ENCODE data around the gene EPHB1.
A peak's percentile ranks its signal among the peaks of the same experiment; 100 is the strongest.
"Not testable (repeated sequence)": the region's sequence is repeated elsewhere in the genome, so short reads cannot be mapped to it uniquely, and the experiment has no call there.

EPHB1 gene

GRCh38 chr3:135097276-135097946 is 302.4 kb downstream of the EPHB1 start:
- DNase-seq, result no peak

DNA sequence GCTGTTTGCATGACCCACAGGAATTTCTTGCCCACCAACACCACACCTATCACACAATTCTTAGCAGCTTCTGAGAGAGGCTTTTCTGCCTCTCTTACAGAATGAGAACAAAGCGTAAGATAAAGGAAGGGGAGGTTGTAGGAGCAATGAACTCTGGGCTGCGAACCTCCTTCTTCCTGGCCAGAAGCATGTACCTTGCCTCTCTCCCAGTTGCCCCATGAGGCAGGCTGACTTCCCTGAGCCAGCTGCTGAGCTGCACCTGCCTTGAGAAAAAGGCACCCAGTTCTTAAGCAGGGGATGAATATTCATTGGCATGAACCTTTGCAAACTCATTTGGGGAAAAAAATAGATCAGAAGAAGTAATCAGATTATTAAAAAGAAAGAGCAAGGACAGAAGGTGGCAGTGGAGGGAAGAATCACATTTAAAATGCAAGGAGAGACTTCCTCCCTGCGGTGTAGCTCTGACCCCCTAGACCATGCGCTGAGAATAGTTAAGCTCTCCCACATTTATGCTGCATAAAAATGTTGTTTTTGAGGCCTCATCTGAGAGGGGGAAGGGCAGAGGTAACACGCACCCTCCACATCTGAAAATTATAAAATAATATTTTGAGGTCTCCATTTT is 304.8 kb downstream of the EPHB1 start:
- no peak for DNase-seq

DNA sequence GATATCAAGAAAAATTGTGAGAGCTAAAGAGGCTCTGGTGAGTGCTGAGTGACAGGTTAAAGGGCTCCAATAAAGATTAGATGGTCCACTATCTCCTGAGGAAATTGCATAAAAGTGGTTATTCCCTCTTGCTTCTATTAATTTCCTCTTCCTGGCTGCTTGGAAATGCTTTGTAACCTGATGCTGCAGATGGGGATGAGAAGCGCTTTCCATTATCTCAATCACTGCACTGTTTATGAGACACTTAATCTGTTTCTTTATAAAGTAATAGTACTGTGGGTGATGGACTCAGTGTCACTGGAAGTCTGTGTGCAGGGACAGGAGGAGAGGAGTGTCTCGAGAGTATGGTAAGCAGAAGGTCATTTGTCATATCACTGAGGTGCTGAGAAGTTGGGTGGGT is 305.3 kb downstream of the EPHB1 start:
- peak; percentile 63 for DNase-seq

DNA sequence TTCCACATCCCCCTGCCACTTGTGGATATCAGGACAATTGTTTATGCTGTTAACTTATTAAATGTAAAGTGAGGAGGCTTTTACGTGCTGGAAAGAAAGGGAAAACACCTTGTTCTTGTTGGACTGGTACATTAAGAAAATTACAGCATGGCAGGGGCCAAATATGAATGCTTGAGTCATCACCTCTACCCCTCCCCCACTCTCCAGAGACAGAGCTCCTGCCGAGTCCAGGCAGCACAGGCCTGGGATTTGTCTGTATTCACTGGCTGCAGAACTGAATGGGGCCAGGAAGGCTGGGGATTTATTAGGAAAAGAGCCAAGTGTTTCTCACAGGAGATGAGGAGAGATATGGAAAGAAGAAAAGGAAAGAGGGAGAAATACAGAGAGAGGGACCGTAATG is 308.9 kb downstream of the EPHB1 start:
- no peak for DNase-seq

GRCh38 chr3:135106445-135106844 is 311.4 kb downstream of the EPHB1 start:
- DNase-seq, result no peak

DNA sequence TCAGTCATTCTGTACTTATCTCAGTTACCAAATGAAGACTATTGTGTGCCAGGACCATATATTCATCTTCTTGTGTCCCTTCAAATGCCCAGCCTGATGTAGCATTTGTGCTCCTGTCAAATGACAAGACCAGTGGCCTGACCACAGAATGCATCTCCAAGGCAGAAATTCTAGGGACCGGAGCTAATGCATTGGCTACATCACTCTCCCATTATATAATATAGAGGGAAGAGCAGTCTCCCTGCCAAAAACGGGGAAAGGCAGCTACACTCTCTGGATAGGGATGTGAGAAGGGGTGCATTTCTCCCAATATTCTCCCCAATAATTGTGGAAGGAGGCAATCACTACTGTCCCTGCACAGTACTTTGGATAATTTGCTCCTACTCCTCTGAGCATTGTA is 312.0 kb downstream of the EPHB1 start:
- DNase-seq, result no peak

DNA sequence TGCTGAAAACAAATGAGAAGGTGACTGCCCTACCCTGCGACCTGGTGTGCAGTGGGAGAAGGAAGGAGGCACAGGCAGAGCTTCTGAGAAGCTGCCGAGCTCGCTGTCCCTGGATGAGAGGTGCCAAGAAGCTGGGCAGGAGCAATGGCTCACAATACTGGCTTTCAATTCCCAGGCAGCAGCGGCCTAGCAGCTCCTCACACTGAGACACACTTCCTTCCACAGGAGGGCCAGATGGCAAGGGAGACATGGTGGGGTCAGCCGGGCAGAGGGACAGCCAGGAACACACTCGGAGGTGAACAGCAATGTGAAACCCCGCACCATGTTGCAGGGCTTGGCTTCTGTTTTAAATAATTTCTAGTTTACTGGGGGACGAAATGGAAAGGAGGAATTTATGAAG is 314.6 kb downstream of the EPHB1 start:
- DNase-seq, result no peak

- DNase-seq, result not testable (repeated sequence)
These were observed 319.5 kb downstream of the EPHB1 start for GRCh38 chr3:135114551-135114950.

DNA sequence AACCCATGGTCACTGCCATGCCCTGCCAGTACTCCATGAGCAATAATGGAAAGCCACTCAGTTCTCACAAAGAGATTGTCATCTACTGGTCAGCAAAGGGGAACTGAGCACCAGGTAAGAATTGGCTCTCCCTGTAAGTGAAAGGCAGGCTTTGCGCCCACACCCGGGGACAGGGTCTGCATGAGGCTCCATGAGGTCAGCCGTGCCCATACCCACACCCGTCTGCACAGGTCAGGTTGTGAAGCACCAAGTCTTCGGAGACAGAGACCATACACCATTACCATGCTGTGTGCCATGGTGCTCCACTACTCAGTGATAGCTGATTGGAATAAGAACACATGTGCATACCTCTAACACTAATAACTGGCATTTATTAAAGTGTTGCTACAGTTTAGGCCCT is 322.9 kb downstream of the EPHB1 start:
- no peak for DNase-seq

DNA sequence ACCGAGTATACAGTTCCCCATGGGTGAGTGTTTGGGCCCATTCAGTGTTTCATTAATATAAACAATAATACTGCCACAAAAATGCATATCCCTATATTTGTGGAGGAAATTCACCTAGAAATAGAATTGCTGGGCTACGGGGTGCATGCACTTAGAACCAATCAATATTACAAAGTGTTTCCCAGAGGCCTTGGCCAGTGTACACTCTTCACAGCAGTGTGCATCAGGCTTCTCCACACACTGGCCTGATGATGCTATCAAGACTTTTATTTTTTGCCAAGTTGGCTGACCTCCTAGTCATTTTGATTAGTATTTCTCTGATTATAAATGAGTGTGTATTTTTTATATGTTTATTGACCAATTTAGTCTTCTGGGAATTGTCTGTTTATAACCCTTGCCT is 323.7 kb downstream of the EPHB1 start:
- no peak for DNase-seq

DNA sequence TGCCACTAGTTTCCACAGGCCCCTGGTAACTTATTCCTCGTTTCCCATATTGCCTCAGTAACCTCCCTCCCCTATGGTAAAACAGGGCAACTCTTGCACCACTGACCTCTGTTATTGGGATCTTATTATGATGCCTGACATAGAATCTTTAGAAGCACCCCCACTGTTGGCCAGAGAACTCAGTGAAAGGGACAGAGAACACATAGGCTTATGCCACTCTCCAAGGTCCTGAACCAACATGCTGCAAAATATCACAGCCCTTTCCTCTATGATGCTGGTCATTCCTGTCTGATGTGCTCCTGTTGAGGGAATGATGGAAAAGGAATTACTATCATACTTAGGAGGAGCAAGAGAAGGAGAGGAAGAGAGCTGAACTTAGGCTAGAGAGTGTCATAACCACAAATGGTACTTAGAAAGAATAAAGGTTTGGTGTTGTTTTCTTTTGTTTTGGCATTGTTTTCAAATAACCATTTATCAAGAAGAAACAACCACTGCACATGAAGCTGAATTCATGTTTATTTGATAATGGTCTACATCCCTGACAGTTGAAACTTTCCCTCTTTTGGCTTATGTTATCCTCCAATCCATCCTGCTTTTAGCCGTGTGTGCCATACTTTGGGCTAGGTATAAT is 330.2 kb downstream of the EPHB1 start:
- DNase-seq, result no peak

GRCh38 chr3:135127946-135128470 is 332.9 kb downstream of the EPHB1 start:
- no peak for DNase-seq

DNA sequence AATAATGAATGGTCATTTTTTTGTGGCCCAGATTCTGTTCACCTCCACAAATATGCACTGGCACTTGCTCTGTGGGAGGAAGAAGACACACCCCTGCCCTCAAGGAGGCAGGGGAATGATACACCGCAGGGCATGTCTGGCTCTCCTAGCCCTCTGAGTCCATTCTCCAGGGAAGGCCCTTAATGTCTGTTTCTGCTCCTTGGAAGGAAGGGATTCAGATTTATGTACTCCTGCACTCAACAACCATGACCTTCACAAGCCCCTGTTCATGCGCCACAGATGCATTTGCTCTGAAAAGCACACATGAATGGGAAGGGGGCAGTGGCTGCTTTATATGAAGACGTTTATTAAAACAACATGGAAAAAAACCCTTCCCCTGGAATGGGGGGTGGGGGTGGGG is 333.8 kb downstream of the EPHB1 start:
- no peak for DNase-seq

DNA sequence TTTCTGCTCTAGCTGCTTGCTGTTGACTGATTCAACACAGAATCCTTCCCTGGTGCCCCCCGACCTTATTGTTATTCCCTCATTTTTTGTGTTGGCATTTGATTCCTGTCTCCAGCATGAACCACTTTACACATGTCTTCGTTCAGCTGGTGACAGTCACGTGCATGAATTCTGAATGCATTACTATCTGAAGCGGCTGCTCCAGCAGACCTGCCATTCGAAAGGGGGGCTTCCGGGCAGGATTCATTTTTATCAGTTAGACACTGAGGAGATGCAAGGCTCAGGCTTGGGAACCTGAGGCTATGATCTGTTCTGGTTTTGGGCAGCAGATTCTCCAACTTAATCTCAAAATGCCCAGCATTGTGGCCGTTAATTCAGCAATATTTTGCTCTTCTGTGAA is 336.2 kb downstream of the EPHB1 start:
- no peak for DNase-seq

DNA sequence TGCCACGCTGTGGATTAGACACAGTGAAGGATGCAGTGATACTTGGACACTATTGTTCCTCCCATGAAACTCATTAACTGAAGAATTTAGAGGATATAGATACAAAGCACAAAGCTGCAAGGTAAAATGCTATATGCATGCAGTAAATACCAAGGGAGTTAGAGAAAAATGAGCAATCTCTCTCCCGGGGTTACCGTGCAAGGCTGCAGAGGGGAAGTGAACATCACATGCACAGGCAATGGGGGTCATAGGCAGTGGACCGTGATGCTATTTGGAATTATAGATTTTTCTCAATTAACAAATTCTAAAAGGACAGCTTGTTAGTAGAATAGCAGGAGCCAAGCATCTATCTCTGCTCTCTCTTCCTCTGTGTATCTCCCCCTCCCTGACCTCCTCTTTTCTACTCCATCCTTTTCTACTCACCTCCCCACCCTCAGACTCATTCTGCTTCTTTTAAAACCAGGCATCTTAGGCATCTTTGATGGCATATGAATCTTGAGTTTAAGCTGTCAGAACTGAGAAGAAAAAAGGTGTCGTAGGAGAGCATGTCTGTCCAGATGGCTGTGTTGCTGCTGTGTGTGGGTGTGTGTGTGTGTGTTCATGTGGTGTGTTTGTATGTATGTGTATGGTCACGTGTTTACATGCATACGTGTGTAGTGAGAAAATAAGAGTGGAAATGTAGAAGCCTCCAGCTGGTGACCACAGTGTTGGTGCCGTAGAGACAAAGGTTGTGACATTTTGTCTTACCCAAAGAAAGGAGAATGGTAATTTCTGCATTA is 339.0 kb downstream of the EPHB1 start:
- no peak for DNase-seq

GRCh38 chr3:135134684-135135075 is 339.6 kb downstream of the EPHB1 start:
- DNase-seq, result no peak

DNA sequence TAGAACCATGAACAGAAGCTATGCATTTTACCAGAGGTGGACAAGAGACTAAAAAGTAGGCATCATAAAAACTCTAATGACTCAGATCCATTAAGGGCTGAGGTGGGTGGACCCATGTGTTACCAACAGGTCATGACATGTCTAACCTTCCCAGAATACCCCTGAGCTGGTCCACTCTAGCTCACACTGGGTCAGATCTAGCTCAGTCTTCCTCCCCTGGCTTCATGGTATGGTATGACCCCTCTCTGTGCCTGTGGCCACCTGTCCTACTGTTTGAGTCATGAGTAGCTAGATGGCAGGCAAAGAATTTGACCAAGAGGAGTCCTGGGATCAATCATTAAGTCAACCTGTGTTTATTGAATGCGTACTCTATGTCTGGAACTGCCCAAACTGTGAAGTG is 340.4 kb downstream of the EPHB1 start:
- DNase-seq, result no peak

DNA sequence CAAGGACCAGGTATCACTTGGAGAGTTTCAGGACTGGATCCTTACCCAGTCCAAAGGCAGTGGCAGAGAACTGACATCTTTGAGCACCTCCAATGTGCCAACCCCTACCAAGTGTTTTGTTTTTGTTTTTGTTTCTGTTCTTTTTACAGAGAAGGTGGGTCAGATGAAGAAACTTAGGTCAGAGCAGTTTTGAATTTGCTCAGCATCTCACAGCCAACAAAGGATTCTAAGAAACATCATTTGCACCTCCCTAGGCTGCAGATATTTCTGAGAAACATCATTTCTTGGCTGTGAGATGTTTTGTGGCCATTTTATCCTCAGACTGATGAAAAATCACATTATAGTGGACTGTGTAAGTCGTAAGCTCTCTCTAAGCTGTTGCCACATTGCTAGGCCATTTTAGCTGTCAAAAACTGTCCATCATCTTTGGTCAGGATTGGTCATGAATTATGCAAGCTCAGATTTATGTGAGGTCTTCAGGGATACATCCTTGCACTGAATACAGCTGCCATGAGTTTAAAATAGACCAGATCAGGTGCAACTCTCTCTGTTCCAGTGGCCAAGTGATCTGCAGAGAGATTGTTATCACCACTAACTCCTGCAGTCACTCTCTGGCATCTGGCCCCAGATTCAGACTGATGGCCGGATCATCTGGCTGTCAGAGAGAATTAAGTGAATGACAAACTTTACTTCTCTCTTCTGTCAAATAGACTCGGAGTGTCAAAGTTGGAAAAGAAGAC is 341.5 kb downstream of the EPHB1 start:
- no peak for DNase-seq

DNA sequence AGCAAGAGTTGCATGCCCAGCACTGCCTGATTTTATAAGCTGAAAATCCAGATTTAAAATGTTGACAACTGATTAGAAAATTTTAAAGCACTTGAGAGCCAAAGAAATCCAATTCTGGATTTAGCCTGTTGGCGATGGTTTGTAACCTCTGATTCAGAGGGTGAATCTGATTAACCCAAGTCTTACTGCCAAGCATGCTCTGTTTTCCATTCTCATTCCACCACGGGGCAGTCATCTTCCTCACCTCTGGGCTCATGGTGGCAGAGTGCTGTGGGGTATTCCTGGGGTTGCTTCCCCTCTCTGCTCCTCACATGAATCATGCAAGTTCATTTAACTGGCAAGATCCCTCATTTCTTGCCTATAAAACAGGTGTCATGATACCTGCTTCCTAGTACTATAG is 342.2 kb downstream of the EPHB1 start:
- DNase-seq, result no peak

- no peak for DNase-seq
These were observed 343.7 kb downstream of the EPHB1 start for GRCh38 chr3:135138776-135139175.

DNA sequence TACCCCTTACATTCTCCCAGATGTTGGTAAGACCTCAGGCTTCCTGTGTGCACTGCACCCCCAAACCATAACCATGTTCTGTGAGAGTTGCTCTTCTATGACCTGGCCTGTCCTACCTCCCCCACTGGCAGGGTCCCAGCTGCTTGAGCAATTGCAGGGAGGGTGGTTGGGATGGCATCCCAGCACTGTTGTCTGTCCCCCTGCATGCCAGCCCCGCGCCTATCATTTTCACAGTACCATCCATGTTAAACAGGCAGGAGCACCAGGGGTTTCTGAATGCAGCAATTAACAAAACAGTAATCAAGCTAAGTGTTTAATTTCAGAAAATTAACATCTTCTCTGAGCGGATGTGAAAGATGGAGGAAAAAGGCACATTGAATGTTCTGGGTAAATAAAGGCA is 345.5 kb downstream of the EPHB1 start:
- no peak for DNase-seq

GRCh38 chr3:135141160-135141559 is 346.1 kb downstream of the EPHB1 start:
- no peak for DNase-seq

- no peak for DNase-seq
These were observed 346.6 kb downstream of the EPHB1 start for GRCh38 chr3:135141672-135142071.

All from NCI-H2029 treated with DMSO at 0.1 percent for 48 hours (cell line).